ENCODE results near the gene CAMSAP1.
"Not testable (repeated sequence)": the region's sequence is repeated elsewhere in the genome, so short reads cannot be mapped to it uniquely, and the experiment has no call there.

Gene CAMSAP1

GRCh38 chr9:135920256-135920930 is 13.0 kb upstream of the CAMSAP1 start:
- DNase-seq: no peak

GRCh38 chr9:135919318-135919890 is 12.1 kb upstream of the CAMSAP1 start:
- no peak for DNase-seq

GRCh38 chr9:135916227-135916626 is 8.9 kb upstream of the CAMSAP1 start:
- DNase-seq: not testable (repeated sequence)

- no peak for DNase-seq
Observed at GRCh38 chr9:135914921-135915320, 7.6 kb upstream of the CAMSAP1 start.

GRCh38 chr9:135911233-135911632 is 3.9 kb upstream of the CAMSAP1 start:
- DNase-seq: not testable (repeated sequence)

GRCh38 chr9:135910757-135911156 is 3.4 kb upstream of the CAMSAP1 start:
- DNase-seq: no peak

GRCh38 chr9:135910216-135910615 is 2.9 kb upstream of the CAMSAP1 start:
- no peak for DNase-seq

- no peak for DNase-seq
Observed at GRCh38 chr9:135909371-135909770, 2.0 kb upstream of the CAMSAP1 start.

- no peak for DNase-seq
Observed at GRCh38 chr9:135908754-135909204, 1.4 kb upstream of the CAMSAP1 start.

- no peak for DNase-seq
Observed at GRCh38 chr9:135908093-135908753, 877 bp upstream of the CAMSAP1 start.

- no peak for DNase-seq
Observed at GRCh38 chr9:135907006-135907430, 328 bp downstream of the CAMSAP1 start.

- DNase-seq: no peak
Observed at GRCh38 chr9:135906291-135907005, 898 bp downstream of the CAMSAP1 start.

- no peak for DNase-seq
Observed at GRCh38 chr9:135905380-135906258, 1.7 kb downstream of the CAMSAP1 start.

- DNase-seq: no peak
Observed at GRCh38 chr9:135903786-135904520, 3.4 kb downstream of the CAMSAP1 start.

GRCh38 chr9:135903358-135903656 is 4.0 kb downstream of the CAMSAP1 start:
- no peak for DNase-seq

GRCh38 chr9:135902655-135903357 is 4.5 kb downstream of the CAMSAP1 start:
- no peak for DNase-seq

- no peak for DNase-seq
Observed at GRCh38 chr9:135901826-135902225, 5.5 kb downstream of the CAMSAP1 start.

GRCh38 chr9:135901031-135901758 is 6.2 kb downstream of the CAMSAP1 start:
- DNase-seq: no peak

- no peak for DNase-seq
Observed at GRCh38 chr9:135898634-135899407, 8.5 kb downstream of the CAMSAP1 start.

- DNase-seq: no peak
Observed at GRCh38 chr9:135896626-135897025, 10.7 kb downstream of the CAMSAP1 start.

All from SHP77 treated with DMSO at 0.1 percent for 48 hours (cell line).